SJSA1 (cell line): ENCODE data around the gene TM9SF3. TPM values are rescaled to one million over a fixed set of nuclear protein-coding genes. Genes with fewer than 3 reads are reported as not detected.

ENCODE experiments used
- DNase-seq, 2 experiments: peaks; one replicate each; pipeline ENCODE4 v3.0.0-alpha.2; 2015 to 2020; ENCODE audit warnings: low spot score in 2 of 2, low read depth in 1 of 2
- H3K27ac ChIP-seq: fragments of 250-450 bp; sonication (Bioruptor Pico); 2 replicates; pipeline ENCODE4 v1.5.1; 2020; ENCODE audit warnings: mild to moderate bottlenecking, moderate library complexity
- H3K27me3 ChIP-seq: fragments of 250-450 bp; sonication (Bioruptor Pico); replicated peaks from 2 replicates; pipeline ENCODE4 v1.5.1; 2020; ENCODE audit warnings: mild to moderate bottlenecking, moderate library complexity
- H3K36me3 ChIP-seq: fragments of 250-450 bp; sonication (Bioruptor Pico); 2 replicates; pipeline ENCODE4 v1.5.1; 2020; ENCODE audit warnings: mild to moderate bottlenecking
- H3K4me1 ChIP-seq: fragments of 250-450 bp; sonication (Bioruptor Pico); replicated peaks from 2 replicates; pipeline ENCODE4 v1.6.1; 2021; ENCODE audit warnings: mild to moderate bottlenecking
- H3K4me3 ChIP-seq: fragments of 250-450 bp; sonication (Bioruptor Pico); 2 replicates; pipeline ENCODE4 v1.5.1; 2020; ENCODE audit warnings: mild to moderate bottlenecking
- H3K9me3 ChIP-seq: fragments of 250-450 bp; sonication (Bioruptor Pico); replicated peaks from 2 replicates; pipeline ENCODE4 v1.5.1; 2020; ENCODE audit warnings: mild to moderate bottlenecking
- total RNA-seq: library from RNA; depleted of rRNA; stranded (reverse); fragments of >200 nt; shearing (Covaris generic); gene quantifications from 2 replicates; pipeline ENCODE4 v1.2.3, GENCODE V29; 2014; rRNA removed

The TM9SF3 gene
- total RNA-seq, 1 experiment from 2014 or later = 119 TPM

DNA sequence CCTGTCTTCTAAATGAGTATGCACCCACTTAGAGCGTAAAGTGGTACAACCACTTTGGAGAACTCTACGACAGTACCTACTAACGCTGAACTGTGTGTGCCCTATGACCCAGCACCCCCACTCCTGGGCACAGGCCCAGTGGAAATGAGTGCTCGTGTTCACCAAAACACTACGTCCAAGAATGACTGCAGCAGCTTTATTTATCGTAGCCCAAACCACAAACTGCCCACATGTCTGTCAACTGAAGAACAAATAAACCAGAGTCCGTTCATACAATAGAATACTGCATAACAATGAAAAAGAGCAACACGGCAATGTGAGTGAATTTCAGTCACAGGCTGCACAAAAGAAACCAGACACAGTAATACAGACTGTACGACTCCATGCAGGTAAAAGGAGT is 108.5 kb downstream of the TM9SF3 start:
- Histone ChIP-seq H3K27ac (no peak overlapping the region), H3K4me1 (peaks cover 7% of the 10 kb centered on the region), H3K36me3 (no peaks in the 10 kb centered on the region), H3K27me3 (peaks cover 35% of the 10 kb centered on the region), H3K9me3 (0 out of 2 replicates have a peak, but pooled peaks cover 10% of the 10 kb centered on the region), H3K4me3 (no peak overlapping the region)
- DNase-seq = peak in 1 of 2 experiments; percentile 43

DNA sequence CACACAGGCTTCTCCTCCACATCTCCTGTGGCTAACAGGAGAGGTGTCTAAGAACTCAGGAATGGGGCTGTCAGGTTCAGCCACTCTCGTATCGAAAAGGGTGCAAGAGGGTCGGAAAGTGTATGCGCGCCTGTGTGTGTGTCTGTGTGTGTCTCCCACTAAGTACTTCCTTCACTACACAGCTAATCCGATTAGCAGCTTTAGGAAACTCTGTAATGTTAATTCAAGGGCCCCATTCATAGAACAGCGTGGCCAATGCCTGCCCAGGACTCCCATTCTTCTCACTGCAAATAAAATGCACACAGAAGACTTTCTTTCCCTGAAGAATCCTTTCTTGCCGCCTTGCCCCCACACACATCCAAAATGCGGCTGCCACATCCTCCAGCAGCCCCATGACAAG is 112.9 kb downstream of the TM9SF3 start:
- Histone ChIP-seq H3K36me3 (no peaks in the 10 kb centered on the region), H3K4me1 (peaks cover 7% of the 10 kb centered on the region), H3K4me3 (no peak overlapping the region), H3K27me3 (peaks cover 27% of the 10 kb centered on the region), H3K9me3 (0 out of 2 replicates have a peak, but pooled peaks cover 10% of the 10 kb centered on the region), H3K27ac (no peak overlapping the region)
- no peak for DNase-seq

DNA sequence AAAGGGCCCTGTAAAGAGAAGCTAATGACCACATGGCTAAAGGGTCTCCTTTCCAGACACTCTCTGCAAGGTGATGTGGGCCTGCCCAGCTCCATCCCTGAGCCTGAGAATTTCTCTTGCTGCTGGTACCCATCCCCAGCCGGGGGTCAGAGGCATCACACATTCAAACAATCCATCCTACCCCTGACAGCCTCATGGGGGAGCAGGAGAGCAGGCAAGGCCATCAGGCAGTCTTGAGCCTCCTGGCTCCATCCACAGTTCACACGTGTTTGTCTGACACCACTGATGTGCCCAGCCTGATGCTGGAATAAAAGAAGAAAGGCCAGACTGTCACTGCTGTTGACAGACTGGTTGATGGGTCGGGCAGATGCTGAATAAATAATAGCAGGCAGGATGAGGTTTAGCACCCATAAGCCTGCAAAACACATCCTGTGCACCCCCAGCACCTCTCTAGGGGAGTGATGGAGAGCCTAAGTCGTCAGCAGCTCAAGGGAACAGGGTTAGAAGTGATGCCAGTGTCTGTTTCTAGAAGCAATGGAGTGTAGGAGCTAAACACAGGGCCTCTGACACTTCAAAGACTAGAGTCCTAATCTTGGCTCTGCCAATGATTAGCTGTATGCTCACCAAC is 116.6 kb downstream of the TM9SF3 start:
- Histone ChIP-seq H3K27ac (no peak overlapping the region), H3K36me3 (no peaks in the 10 kb centered on the region), H3K4me3 (no peak overlapping the region), H3K4me1 (no peaks in the 10 kb centered on the region), H3K9me3 (0 out of 2 replicates have a peak, but pooled peaks cover 4% of the 10 kb centered on the region), H3K27me3 (peaks cover 33% of the 10 kb centered on the region)
- DNase-seq = no peak

DNA sequence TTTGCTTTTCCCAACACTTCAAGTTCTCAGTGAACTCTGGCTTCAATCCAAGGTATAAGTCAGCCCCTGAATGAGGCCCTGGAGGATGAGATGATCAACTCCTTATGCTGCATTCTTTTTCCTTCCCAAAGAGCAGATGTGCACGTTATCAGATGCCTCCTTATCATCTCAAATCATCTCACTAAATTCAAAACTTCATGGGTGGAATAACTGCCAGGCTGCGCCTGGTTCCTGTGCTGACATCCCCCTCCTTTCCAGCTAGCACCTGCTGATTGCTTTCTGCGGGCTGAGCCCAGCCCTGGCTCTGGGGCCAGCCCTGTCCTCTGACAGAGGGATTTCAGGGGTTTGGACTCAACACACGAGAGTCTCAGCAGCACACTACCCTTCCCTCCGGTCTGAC is 118.0 kb downstream of the TM9SF3 start:
- H3K27me3 ChIP-seq = peaks cover 25% of the 10 kb centered on the region
- no peaks in the 10 kb centered on the region for H3K36me3 ChIP-seq
- no peak overlapping the region for H3K4me3 ChIP-seq
- no peaks in the 10 kb centered on the region for H3K4me1 ChIP-seq
- DNase-seq = no peak
- H3K9me3 ChIP-seq = no peaks in the 10 kb centered on the region
- H3K27ac ChIP-seq = no peak overlapping the region

Other genes starting within 250 kb of the TM9SF3 start
- not detected in 2 replicates for gene OPALIN, start 228.0 kb downstream of the TM9SF3 start, total RNA-seq
- not detected in 2 replicates for gene TLL2, start 73.1 kb downstream of the TM9SF3 start, total RNA-seq
- 0.41 and 0.95 TPM in 2 replicates for gene PIK3AP1, start 133.5 kb upstream of the TM9SF3 start, total RNA-seq
- 7.0 and 15.5 TPM in 2 replicates for gene LCOR, start 245.3 kb upstream of the TM9SF3 start, total RNA-seq